ENCODE results near the gene AADAC.
"Not testable (repeated sequence)": the region's sequence is repeated elsewhere in the genome, so short reads cannot be mapped to it uniquely, and the experiment has no call there.

Gene AADAC

DNA sequence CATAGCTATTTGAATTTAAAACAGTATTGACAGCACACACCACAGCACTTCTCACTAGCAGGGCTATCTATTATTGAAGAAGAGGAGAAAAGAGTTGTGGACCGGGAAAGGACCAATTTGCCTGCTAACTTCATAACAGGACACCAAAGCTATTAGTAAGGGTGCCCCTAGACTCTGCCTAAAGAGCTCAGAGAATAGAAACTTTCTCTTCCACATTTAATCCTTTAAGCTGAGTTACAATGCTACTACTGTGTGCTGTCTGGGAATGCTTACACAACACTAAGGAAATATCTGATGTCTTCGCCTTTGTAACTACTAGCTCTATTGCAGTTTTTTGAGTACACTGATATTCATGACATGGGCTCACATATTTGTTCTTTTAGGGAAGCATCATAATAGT, 13.5 kb upstream of the AADAC start:
- no peaks in the 10 kb centered on the region for H3K9me3 ChIP-seq (ENCODE audit: control insufficient read depth, insufficient read depth, low read length)
- H3K36me3 ChIP-seq (ENCODE audit: control insufficient read depth, insufficient read depth, low read length) = no peaks in the 10 kb centered on the region
- no peaks in the 10 kb centered on the region for H3K4me1 ChIP-seq (ENCODE audit: control insufficient read depth, insufficient read depth, low read length)
- H3K27me3 ChIP-seq (ENCODE audit: control insufficient read depth, insufficient read depth, low read length) = no peaks in the 10 kb centered on the region
- H3K4me3 ChIP-seq (ENCODE audit: low read depth, low read length) = no peak overlapping the region
- no peak overlapping the region for H3K9ac ChIP-seq (ENCODE audit: low read depth, low read length)

DNA sequence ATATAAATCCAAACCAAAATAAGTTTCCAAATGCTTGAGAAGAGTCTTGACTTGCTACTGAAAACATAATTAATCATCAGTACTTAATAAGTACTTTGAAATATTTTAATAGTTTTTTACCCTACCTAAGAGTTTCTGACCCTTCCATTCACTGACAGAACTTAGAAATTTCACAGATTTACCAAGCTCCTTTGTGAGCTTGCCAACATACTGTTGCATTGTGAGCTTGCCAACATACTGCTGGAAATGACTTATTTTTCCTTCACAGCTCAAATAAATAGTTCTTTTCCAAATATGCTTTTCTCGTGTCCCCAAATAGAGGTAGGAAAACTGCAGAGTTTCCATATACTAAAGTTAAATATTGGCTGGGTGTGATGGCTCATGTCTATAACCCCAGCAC, 9.6 kb upstream of the AADAC start:
- no peaks in the 10 kb centered on the region for H3K36me3 ChIP-seq (ENCODE audit: control insufficient read depth, insufficient read depth, low read length)

DNA sequence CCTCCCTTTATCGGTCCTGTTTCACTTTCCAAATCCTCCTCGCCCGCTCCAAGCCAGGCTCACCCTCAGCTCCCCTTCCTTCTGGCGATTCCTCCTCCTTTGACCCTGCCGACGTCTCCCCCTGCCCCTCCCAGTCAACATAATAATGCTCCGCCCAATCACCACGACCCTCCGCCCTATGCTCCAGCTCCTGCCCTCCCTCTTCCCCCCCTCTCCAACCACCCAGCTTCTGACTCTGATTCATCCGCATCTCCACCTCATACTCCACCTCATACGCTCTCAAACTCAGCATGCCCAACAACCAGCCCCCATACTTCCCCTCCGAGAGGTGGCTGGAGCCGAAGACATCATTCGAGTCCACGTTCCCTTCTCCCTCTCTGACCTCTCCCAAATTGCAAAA, 7.1 kb upstream of the AADAC start:
- no peaks in the 10 kb centered on the region for H3K27me3 ChIP-seq (ENCODE audit: control insufficient read depth, insufficient read depth, low read length)
- H3K9ac ChIP-seq (ENCODE audit: low read depth, low read length) = no peak overlapping the region
- H3K36me3 ChIP-seq (ENCODE audit: control insufficient read depth, insufficient read depth, low read length) = no peaks in the 10 kb centered on the region
- no peaks in the 10 kb centered on the region for H3K9me3 ChIP-seq (ENCODE audit: control insufficient read depth, insufficient read depth, low read length)
- H3K4me1 ChIP-seq (ENCODE audit: control insufficient read depth, insufficient read depth, low read length) = no peaks in the 10 kb centered on the region
- H3K4me3 ChIP-seq (ENCODE audit: low read depth, low read length) = no peak overlapping the region

More for the DNA sequence above, 9.6 kb upstream of the AADAC start:
- H3K27me3 ChIP-seq (ENCODE audit: control insufficient read depth, insufficient read depth, low read length) = no peaks in the 10 kb centered on the region
- H3K9me3 ChIP-seq (ENCODE audit: control insufficient read depth, insufficient read depth, low read length) = no peaks in the 10 kb centered on the region
- no peaks in the 10 kb centered on the region for H3K4me1 ChIP-seq (ENCODE audit: control insufficient read depth, insufficient read depth, low read length)
- H3K9ac ChIP-seq (ENCODE audit: low read depth, low read length) = no peak overlapping the region
- H3K4me3 ChIP-seq (ENCODE audit: low read depth, low read length) = no peak overlapping the region

DNA sequence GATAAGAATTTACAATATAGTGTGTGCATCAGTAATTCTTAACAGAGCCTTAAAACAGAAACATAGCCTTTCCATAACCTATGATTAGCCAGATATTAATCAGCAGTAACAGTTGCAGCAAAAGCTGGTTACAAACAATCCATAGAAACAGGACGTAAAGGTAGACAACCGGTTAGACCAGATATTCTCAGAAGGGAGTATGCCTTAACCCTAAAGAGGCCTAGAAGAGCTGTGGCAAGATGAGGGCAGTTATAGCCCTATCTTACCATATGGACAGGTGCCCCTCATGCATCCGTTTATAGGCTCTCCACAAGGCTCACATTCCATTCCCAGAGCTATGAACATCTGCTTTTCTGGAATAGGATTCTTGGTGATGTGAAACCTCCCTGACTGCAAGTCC, 5.0 kb upstream of the AADAC start:
- not testable (repeated sequence) for H3K27me3 ChIP-seq (ENCODE audit: control insufficient read depth, insufficient read depth, low read length); H3K9me3 ChIP-seq (ENCODE audit: control insufficient read depth, insufficient read depth, low read length); H3K9ac ChIP-seq (ENCODE audit: low read depth, low read length); H3K4me1 ChIP-seq (ENCODE audit: control insufficient read depth, insufficient read depth, low read length); H3K36me3 ChIP-seq (ENCODE audit: control insufficient read depth, insufficient read depth, low read length); H3K4me3 ChIP-seq (ENCODE audit: low read depth, low read length)

DNA sequence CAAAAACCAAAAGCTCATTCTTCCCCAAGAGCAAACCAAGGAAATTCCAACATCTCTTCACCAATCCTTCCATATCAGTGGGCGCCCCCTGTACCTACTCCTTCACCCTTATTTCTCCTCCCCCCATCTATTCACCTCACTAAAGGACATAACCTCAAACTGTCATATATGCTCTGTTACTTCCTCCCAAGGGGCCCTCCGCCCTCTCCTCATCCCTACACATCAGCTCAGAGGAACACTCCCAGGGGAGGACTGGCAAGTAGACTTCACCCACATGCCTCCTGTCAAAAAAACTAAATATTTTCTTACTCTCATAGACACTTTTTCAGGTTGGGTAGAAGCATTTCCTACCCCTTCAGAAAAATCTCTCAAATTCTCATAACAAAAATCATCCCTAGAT, 2.4 kb upstream of the AADAC start:
- no peak overlapping the region for H3K4me3 ChIP-seq (ENCODE audit: low read depth, low read length)
- no peaks in the 10 kb centered on the region for H3K9me3 ChIP-seq (ENCODE audit: control insufficient read depth, insufficient read depth, low read length)
- H3K36me3 ChIP-seq (ENCODE audit: control insufficient read depth, insufficient read depth, low read length) = no peaks in the 10 kb centered on the region
- no peak overlapping the region for H3K9ac ChIP-seq (ENCODE audit: low read depth, low read length)
- H3K4me1 ChIP-seq (ENCODE audit: control insufficient read depth, insufficient read depth, low read length) = no peaks in the 10 kb centered on the region
- no peaks in the 10 kb centered on the region for H3K27me3 ChIP-seq (ENCODE audit: control insufficient read depth, insufficient read depth, low read length)

DNA sequence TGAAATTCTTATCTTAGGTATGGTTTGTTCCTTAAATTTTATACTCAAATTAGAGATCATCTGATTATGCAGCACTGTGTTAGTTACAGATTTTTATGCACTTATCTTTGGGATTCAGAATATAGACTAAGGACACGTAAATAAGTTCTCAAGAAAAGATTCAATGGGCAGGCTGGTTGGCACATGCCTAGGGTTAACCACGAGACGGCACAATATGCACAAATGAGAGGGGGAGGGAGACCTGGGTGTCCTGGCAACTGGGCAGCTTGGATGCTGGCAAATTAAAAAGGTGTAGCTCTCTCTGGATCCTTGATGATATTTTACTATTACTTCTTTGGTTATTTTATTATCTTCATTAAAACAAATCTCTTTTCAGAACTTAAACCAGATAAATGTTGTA, 672 bp downstream of the AADAC start:
- H3K4me1 ChIP-seq (ENCODE audit: control insufficient read depth, insufficient read depth, low read length) = no peaks in the 10 kb centered on the region
- no peak overlapping the region for H3K4me3 ChIP-seq (ENCODE audit: low read depth, low read length)
- H3K9me3 ChIP-seq (ENCODE audit: control insufficient read depth, insufficient read depth, low read length) = no peaks in the 10 kb centered on the region
- no peak overlapping the region for H3K9ac ChIP-seq (ENCODE audit: low read depth, low read length)
- no peaks in the 10 kb centered on the region for H3K36me3 ChIP-seq (ENCODE audit: control insufficient read depth, insufficient read depth, low read length)
- H3K27me3 ChIP-seq (ENCODE audit: control insufficient read depth, insufficient read depth, low read length) = no peaks in the 10 kb centered on the region

DNA sequence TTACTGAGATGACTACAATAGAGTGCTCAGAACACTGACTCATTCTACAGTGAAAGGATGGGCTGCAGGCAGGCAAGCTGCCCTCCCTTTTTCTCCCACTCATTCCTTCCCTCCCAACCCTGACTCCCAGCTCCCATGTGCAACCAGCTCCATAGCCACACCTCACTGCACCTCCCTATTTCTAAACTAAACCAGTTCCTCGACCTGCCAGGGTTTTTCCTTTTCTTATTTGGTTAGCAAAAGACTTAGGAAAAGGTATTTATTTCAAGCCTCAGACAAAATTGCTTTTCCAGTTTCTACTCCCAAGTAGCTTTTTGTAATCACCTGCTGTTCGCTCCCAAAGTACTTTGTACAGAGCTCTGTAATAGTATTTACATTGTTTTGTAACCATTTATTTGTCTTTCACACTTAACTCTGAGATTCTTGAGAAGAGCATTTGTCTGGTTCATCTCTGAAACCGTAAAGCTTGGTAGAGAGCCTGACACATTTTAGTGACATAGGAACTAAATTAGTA, 2.2 kb downstream of the AADAC start:
- Histone ChIP-seq H3K9ac (ENCODE audit: low read depth, low read length) (no peak overlapping the region), H3K27me3 (ENCODE audit: control insufficient read depth, insufficient read depth, low read length) (no peaks in the 10 kb centered on the region), H3K4me3 (ENCODE audit: low read depth, low read length) (no peak overlapping the region), H3K4me1 (ENCODE audit: control insufficient read depth, insufficient read depth, low read length) (no peaks in the 10 kb centered on the region), H3K9me3 (ENCODE audit: control insufficient read depth, insufficient read depth, low read length) (no peaks in the 10 kb centered on the region), H3K36me3 (ENCODE audit: control insufficient read depth, insufficient read depth, low read length) (no peaks in the 10 kb centered on the region)

DNA sequence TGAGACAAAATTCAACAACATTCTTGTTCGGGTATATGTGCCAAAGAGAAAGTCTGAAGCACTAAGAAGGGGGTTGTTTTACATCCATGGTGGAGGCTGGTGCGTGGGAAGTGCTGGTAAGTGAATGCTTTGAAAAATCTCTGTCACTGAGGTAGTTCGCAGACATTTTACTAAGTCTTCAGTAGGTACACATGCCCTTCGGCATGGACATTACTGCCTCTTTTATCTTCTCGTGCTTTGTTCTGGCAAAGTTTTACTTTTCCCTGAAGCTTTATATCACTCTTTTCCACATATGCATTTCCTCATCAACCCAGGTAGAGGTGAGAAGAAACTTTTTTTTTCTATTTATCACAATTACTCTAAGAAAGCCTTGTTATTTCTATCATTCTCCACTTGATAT, 3.6 kb downstream of the AADAC start:
- Histone ChIP-seq H3K4me3 (ENCODE audit: low read depth, low read length) (no peak overlapping the region), H3K27me3 (ENCODE audit: control insufficient read depth, insufficient read depth, low read length) (no peaks in the 10 kb centered on the region), H3K4me1 (ENCODE audit: control insufficient read depth, insufficient read depth, low read length) (no peaks in the 10 kb centered on the region), H3K9me3 (ENCODE audit: control insufficient read depth, insufficient read depth, low read length) (no peaks in the 10 kb centered on the region), H3K9ac (ENCODE audit: low read depth, low read length) (no peak overlapping the region), H3K36me3 (ENCODE audit: control insufficient read depth, insufficient read depth, low read length) (no peaks in the 10 kb centered on the region)

DNA sequence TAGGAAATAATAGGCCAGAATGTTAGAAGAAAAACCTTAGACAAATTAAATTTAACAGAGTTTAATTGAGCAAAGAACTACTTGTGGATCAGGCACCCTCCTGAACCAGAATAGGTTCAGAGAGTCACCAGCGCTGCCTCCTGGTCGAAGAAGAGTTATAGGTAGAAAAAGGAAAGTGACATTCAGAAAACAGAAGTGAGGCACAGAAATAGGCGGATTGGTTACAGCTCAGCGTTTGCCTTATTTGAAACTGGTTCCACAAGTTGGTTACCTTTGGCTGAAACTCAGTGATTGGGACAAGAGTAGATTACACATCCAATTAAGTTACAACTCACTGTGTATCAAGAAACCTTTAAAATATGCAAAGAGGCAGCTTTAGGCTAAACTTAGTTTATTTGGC, 4.4 kb downstream of the AADAC start:
- Histone ChIP-seq H3K4me3 (ENCODE audit: low read depth, low read length) (no peak overlapping the region), H3K27me3 (ENCODE audit: control insufficient read depth, insufficient read depth, low read length) (no peaks in the 10 kb centered on the region), H3K9me3 (ENCODE audit: control insufficient read depth, insufficient read depth, low read length) (no peaks in the 10 kb centered on the region), H3K4me1 (ENCODE audit: control insufficient read depth, insufficient read depth, low read length) (no peaks in the 10 kb centered on the region), H3K36me3 (ENCODE audit: control insufficient read depth, insufficient read depth, low read length) (no peaks in the 10 kb centered on the region), H3K9ac (ENCODE audit: low read depth, low read length) (no peak overlapping the region)

DNA sequence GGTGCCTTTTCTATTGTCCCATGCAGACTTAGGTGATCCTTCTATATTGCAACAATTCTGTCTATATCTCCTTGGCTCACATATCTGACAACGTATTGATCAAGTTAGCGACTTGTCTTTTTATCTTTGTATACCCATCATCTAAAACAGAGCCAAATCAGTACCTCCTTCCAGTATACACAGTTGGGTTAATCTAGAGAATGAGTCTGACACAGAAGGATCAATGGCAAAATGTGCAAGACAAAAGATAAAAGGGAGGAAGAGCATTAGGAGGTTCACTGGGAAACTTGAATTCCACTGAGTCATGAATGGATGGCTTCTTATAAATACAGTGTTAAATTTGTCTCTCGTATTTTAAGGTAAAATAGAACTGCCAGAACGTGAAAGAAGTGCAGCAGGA, 6.0 kb downstream of the AADAC start:
- no peaks in the 10 kb centered on the region for H3K27me3 ChIP-seq (ENCODE audit: control insufficient read depth, insufficient read depth, low read length)
- H3K9ac ChIP-seq (ENCODE audit: low read depth, low read length) = no peak overlapping the region
- H3K36me3 ChIP-seq (ENCODE audit: control insufficient read depth, insufficient read depth, low read length) = no peaks in the 10 kb centered on the region
- no peak overlapping the region for H3K4me3 ChIP-seq (ENCODE audit: low read depth, low read length)
- H3K9me3 ChIP-seq (ENCODE audit: control insufficient read depth, insufficient read depth, low read length) = no peaks in the 10 kb centered on the region
- H3K4me1 ChIP-seq (ENCODE audit: control insufficient read depth, insufficient read depth, low read length) = no peaks in the 10 kb centered on the region

DNA sequence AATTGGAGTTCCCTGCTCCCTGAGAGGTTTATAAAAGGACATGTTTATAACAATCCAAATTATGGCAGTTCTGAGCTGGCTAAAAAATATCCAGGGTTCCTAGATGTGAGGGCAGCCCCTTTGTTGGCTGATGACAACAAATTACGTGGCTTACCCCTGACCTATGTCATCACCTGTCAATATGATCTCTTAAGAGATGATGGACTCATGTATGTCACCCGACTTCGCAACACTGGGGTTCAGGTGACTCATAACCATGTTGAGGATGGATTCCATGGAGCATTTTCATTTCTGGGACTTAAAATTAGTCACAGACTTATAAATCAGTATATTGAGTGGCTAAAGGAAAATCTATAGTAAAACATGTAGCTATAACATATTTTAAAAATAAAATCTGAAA, 13.9 kb downstream of the AADAC start:
- H3K9me3 ChIP-seq (ENCODE audit: control insufficient read depth, insufficient read depth, low read length) = no peaks in the 10 kb centered on the region
- H3K36me3 ChIP-seq (ENCODE audit: control insufficient read depth, insufficient read depth, low read length) = no peaks in the 10 kb centered on the region
- H3K27me3 ChIP-seq (ENCODE audit: control insufficient read depth, insufficient read depth, low read length) = no peaks in the 10 kb centered on the region
- H3K9ac ChIP-seq (ENCODE audit: low read depth, low read length) = no peak overlapping the region
- no peak overlapping the region for H3K4me3 ChIP-seq (ENCODE audit: low read depth, low read length)
- H3K4me1 ChIP-seq (ENCODE audit: control insufficient read depth, insufficient read depth, low read length) = no peaks in the 10 kb centered on the region

DNA sequence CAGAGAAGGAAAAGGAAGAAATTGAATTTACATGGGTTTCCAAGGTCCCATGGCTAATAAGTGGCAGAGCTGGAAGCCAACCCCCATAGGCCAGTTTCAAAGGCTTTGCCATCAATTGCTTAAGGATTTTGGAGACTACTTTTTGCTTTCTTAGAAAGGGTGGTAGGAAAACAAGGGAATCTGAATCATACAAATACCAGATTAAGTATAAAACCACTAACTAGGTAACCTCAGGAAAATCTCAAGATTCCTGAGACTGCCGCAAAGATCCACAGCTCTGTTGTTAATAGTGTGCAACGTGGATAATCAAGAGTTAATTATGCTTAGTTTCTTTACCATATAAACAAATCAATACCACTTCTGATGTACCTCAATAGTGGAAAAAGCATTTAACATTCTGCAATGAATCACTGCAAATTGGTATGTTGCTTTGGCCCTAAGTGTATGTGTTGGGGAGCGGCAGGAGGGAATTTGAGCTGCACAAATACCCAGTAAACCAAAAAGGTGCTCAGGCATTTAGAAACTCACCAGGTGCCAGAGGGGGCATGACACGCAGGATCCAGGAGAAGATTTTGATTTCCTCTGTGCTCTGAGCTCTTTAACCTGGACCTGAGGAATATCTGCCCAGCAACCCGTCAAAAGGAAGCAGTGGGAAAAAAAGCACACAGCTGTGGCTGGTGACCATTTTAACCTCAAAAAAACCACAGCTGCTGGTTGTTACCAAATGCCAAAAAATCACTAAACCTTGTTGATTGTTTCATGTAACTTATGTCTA, 22.0 kb downstream of the AADAC start:
- H3K27me3 ChIP-seq (ENCODE audit: control insufficient read depth, insufficient read depth, low read length) = no peaks in the 10 kb centered on the region
- no peaks in the 10 kb centered on the region for H3K36me3 ChIP-seq (ENCODE audit: control insufficient read depth, insufficient read depth, low read length)
- peaks cover 8% of the 10 kb centered on the region for H3K4me1 ChIP-seq (ENCODE audit: control insufficient read depth, insufficient read depth, low read length)
- H3K4me3 ChIP-seq (ENCODE audit: low read depth, low read length) = no peak overlapping the region
- H3K9ac ChIP-seq (ENCODE audit: low read depth, low read length) = no peak overlapping the region
- H3K9me3 ChIP-seq (ENCODE audit: control insufficient read depth, insufficient read depth, low read length) = no peaks in the 10 kb centered on the region
